GM12878 (cell line): ENCODE measurements around the gene RPS16.

ENCODE experiments used
- ATF7 ChIP-seq: fragments of 450-650 bp; IDR thresholded peaks from 2 replicates; pipeline ENCODE4 v1.6.1; 2016; ENCODE audit warnings: low read depth, mild to moderate bottlenecking
- CHD1 ChIP-seq: IDR thresholded peaks from 2 replicates; pipeline ENCODE4 v1.6.1; 2012; ENCODE audit warnings: low read depth, low read length, improper control_type of control experiment
- CHD4 ChIP-seq: fragments of 200-600 bp; sonication (generic); IDR thresholded peaks from 2 replicates; pipeline ENCODE4 v1.6.1; 2016; ENCODE audit warnings: mild to moderate bottlenecking
- CTCF ChIP-seq, 3 experiments: IDR thresholded peaks in 2 of 3; conservative IDR thresholded peaks in 1 of 3; 2 replicates each; pipeline ENCODE4 v1.5.1; 2011; ENCODE audit warnings: low read depth in 3 of 3, low read length in 3 of 3, mild to moderate bottlenecking in 3 of 3, control low read depth in 2 of 3, moderate library complexity in 2 of 3, inconsistent platforms in 1 of 3, mixed read lengths in 1 of 3; ENCODE audit not compliant: control insufficient read depth in 2 of 3, insufficient read depth in 1 of 3; ENCODE audit errors: extremely low read depth in 1 of 3
- POLR2A ChIP-seq: IDR thresholded peaks from 2 replicates; pipeline ENCODE4 v1.6.1; 2011; ENCODE audit warnings: low read depth, mild to moderate bottlenecking, low read length
- SPI1 ChIP-seq: IDR thresholded peaks from 2 replicates; pipeline ENCODE4 v1.6.1; 2011; ENCODE audit warnings: low read depth, mild to moderate bottlenecking, low read length, moderate library complexity, borderline replicate concordance; ENCODE audit not compliant: insufficient read depth
- ZBTB33 ChIP-seq: fragments of 450-650 bp; IDR thresholded peaks from 2 replicates; pipeline ENCODE4 v1.6.1; 2017; ENCODE audit warnings: mild to moderate bottlenecking

GRCh38 chr19:39426170-39426569 is 9.6 kb downstream of the RPS16 start:
- TF ChIP-seq CTCF (IDR thresholded peaks at IDR 0.05 in 2 of 3, conservative IDR thresholded peaks at IDR 0.05 in 1 of 3; ENCODE audit: control insufficient read depth in 2 of 3, extremely low read depth in 1 of 3, insufficient read depth in 1 of 3, low read depth in 3 of 3, low read length in 3 of 3), result no peak
- no peak for TF ChIP-seq SPI1
- TF ChIP-seq CHD1, result no peak
- no peak for TF ChIP-seq ATF7
- TF ChIP-seq ZBTB33, result no peak
- no peak for TF ChIP-seq POLR2A
- no peak for TF ChIP-seq CHD4
